SIG-M5 treated with dmso at 0.1 percent for 504 hours (cell line): ENCODE results near the gene STK17B.
"Not testable (repeated sequence)": the region's sequence is repeated elsewhere in the genome, so short reads cannot be mapped to it uniquely, and the experiment has no call there.

Experiments used
- DNase-seq: peaks from one replicate; lab custom pipeline; 2025; ENCODE audit not compliant: unreplicated experiment; lab: John Stamatoyannopoulos, UW

The STK17B gene

GRCh38 chr2:196171248-196171871 is at the start of gene STK17B:
STK17B (minus strand) TSS chr2:196171578; CDS start chr2:196163383, 8,195 bp downstream.
- peak; percentile 95 for DNase-seq

- no peak for DNase-seq
Observed at GRCh38 chr2:196220671-196221070, 49.3 kb upstream of the STK17B start.

DNA sequence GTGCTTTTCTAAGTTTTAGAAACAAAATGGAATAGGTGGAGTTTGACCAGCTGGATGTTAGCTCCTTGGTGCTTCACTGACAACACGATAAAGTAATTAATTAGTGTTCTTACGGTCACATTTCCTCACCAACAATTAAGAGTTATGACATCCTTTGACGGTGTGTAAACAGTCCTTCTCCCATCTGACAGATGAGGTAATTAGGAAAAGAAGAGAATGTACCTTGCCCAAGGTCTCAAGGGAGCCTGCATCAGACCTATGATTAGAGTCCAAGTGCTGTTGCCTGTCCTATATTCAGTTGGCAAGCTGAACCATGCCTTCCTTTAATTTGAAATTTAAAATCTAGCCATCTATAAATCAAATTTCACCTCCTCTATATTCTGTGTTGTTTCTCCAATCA is 48.3 kb upstream of the STK17B start:
- DNase-seq: no peak

DNA sequence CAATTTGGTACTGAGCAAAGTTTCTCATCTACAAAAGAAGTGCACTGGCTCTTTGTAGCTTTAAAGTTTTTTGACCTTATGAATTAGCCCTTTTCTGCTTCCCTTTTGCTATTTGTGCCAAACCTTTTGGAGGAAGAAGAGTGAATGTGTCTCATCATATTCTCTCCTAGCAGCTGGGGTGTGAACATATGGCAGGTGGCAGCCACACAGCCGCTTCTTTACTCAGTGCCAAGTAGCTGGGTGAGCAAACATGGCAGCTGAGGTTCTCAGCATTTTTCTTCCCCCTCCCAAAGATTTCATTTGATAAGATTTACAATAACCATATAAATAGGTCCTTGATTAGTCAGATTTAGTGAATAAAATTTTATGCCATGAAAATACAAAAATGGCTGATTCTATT is 46.7 kb upstream of the STK17B start:
- DNase-seq: no peak

DNA sequence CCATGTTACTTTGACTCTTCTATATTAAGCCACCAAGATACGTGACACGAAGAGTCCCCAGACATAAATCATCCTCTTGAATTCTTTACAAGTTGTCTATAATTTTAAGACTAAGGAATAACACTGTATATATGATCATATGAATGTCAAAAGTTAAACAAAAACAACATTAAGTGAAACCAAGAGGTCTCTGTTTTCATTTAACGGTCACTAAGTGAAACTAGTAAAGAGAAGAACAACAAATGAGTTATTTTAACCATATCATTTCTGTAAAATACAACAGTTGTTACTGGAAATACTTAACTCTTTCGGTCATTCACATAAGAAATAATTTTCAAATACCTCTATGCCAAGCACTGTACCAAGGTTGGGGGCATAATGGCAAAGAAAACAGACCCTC is 45.7 kb upstream of the STK17B start:
- DNase-seq: no peak

DNA sequence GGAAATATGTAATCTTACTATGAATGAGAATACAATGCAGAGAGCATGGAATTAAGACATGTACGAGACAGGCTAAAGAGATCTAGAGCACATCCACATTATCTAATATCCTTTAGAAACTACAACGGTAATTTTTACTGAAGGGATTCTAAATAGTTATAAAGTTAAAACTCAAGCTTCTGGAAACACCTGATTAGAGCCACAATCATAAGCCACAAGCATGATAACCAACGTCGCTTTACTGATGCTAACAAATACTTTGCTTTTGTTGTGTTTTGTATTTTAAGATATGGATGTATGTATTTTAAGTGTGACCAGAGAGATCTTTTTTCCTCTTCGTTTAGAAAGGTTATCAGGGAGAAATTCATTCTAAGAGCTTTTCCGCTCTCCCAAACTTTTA is 44.0 kb upstream of the STK17B start:
- DNase-seq: no peak

DNA sequence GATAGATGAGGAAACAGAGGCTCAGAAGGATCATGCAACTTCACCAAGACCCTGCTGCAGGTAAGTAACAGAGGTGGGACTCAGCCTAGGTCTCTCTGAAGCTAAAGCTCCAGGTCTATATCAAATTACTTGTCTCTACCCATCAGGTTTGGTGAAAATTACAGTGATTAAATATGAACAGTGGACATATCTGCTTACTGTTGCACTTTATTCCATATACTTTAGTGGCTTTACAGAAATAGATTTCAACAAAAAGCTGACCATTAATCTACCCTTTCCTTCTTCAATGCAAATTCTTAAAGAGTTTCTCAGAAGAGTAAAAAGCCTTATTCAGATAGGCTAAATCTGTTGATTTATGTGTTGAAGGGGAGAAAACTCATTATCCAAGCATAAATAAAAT is 42.8 kb upstream of the STK17B start:
- no peak for DNase-seq

DNA sequence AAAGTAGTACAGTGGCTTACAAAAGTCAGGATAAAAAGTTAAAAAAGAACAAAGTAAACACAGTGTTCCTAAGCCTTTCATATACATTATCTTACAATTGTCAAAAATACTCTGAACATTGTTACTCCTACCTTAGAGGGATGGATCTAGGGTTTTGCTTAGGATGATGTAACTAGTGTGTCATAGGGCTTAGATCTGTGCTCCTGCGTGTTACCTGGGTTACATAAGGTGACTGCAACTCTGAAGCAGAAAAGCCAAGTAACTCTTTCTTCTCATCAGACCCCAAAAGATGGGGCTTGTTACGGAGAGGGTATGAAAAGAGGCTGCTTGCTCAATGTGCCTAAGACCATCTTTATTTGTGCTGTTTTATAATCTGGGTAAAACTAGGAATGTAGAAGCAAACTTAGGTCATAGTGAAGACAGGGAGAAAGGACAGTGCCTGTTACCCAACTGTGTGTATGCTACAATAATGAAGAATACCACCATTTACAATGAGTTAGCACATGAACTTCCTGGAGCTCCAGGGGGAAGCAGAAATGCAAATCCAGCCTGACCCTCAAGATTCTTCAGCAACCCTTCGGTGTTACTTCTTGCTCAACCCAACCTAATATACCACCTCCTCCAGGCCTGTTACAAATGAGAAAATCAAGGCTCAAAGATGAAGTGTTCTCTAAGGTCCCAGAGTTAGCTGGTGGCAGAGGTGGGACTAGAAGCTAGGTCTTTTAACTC is 42.0 kb upstream of the STK17B start:
- peak; percentile 38 for DNase-seq

DNA sequence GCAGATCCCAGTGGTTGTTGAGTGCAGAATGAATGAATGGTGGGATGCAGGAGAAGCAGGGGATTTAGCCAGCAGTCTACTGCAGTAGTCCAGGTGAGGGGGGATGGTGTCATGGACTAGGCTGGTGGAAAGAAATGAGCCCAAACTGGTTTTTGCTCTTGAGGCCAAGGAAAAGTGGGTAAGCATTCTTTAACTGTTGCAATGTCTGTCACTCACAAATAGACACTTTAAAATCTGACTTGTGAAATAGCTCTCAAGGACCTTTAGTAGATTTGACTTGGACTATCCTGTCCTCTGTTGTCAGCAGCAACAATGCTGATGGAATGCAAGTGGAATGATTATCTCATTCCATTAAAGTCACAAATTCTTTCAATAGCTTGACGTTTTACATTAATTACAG is 37.5 kb upstream of the STK17B start:
- DNase-seq: peak; percentile 26

DNA sequence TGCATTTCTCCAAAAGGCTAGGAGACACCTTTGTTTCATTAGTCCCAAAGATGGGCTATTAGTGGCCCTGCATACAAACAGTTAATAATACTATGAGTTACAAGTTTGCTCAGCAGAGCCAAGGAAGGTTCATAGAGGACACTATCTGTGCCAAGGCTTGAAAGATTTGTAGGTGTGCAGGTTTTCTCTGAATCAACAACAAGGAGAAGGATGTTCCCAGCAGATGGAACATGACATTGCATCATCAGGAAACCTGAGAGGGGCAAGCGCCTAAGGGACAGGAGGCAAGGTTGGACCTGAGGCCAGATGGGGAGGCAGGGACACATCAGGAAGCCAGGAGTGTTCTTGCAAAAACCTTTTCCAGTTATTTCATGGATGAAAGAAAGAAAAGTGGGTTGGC is 35.4 kb upstream of the STK17B start:
- DNase-seq: no peak

GRCh38 chr2:196205881-196206435 is 34.6 kb upstream of the STK17B start:
- peak; percentile 40 for DNase-seq

- peak; percentile 15 for DNase-seq
Observed at GRCh38 chr2:196205011-196205766, 33.8 kb upstream of the STK17B start.

DNA sequence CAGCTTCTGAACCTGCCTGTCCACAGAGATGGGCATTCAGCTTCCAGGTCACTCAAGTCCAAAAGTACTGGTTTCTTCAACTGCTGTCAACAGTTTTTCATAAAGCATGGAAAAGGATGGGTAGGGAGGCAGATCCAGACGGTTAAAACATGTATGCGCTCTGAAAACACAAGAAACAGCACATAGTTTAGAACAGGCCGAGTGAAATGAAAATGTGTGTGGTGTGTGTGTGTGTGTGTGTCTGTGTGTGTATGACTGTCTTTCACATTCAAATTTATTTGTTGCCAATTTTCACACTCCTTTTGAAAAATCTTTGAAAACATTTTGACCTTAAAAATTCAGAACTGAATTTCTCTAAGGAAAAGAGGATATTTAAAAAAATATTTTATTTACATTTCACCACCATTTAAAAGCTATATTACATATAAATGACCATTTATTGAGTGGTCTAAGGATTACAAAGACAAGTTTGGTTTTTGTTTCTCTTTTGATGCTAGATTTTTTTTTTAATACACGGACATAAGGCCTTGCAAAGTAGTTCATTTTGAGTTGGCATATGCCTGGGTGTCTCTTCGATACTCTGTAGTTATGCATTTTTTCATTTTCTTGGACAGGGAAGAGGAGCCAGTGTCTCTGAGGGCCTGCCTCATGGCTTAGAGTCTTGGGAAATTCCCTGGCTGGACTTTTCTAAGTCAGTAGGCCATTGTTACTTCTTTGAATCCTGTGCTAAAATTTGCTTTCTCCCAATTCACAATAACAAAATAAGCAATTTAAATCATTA is 30.0 kb upstream of the STK17B start:
- DNase-seq: no peak

DNA sequence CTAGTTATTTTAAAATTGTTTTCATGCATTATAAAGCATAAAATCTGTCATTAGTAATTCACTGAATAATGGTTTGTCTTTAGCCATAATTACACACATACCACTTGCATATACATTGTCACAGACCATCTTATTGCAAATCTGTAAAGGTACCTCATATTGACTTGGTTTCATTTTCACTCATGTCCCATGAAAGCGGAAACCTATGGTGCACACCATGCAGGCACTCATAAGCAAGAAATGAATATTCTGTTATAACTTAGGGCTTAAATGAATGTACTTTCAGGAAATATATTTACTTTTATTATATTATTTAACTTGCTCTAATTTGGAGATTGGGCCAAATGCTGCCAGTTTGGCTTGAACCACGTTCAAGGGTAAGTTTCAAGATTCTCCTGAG is 29.2 kb upstream of the STK17B start:
- no peak for DNase-seq

GRCh38 chr2:196195758-196196157 is 24.4 kb upstream of the STK17B start:
- no peak for DNase-seq

- no peak for DNase-seq
Observed at GRCh38 chr2:196195302-196195701, 23.9 kb upstream of the STK17B start.

DNA sequence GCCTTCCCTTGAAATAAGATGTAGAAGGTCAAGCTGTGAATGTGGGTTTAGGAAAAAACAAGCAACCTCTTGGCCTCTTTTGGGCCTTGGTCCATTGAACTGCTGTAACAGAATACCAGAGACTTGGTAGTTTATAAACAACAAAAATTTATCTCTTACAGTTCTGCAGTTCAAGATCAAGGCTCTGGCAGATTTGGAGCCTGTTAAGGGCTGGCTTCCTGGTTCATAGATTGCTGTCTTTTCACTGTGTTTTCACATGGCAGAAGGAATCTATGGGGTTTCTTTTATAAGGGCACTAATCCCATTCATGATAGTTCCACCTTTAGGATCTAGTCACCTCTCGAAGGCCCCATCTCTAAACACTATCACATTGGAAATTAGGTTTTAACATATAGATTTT is 20.2 kb upstream of the STK17B start:
- no peak for DNase-seq

GRCh38 chr2:196187898-196188458 is 16.6 kb upstream of the STK17B start:
- DNase-seq: no peak

DNA sequence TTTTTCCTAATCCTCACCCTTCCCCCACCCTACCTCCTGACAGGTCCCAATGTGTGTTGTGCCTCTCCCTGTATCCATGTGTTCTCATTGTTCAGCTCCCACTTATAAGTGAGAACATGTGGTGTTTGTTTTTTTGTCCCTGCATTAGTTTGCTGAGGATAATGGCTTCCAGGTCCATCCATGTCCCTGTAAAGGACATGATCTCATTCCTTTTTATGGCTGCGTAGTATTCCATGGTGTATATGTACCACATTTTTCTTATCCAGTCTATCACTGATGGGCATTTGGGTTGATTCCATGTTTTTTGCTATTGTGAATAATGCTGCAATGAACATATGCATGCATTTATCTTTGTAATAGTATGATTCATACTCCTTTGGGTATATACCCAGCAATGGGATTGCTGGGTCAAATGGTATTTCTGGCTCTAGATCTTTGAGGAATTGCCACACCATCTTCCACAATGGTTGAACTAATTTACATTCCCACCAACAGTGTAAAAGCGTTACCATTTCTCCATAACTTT is 15.9 kb upstream of the STK17B start:
- not testable (repeated sequence) for DNase-seq

GRCh38 chr2:196186266-196186980 is 15.0 kb upstream of the STK17B start:
- DNase-seq: no peak
